ENCODE measurements around the gene GPR161.

DNA sequence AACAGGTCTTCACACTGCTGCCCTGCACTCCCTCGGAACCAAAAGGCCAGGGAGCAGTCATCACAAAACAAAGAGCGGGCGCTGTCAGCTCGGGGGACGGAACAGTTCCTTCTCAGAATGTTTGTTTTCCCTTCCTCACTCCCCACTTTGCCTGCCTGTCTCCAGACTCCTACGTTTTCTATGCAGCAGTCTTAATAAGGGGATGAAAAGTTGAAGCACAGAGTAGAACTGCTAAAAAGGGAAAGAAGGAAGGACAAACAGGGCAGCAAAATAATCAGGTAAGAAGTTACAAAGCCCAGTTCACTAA, 738 bp upstream of the GPR161 start:
- TF ChIP-seq, protein P1, sequence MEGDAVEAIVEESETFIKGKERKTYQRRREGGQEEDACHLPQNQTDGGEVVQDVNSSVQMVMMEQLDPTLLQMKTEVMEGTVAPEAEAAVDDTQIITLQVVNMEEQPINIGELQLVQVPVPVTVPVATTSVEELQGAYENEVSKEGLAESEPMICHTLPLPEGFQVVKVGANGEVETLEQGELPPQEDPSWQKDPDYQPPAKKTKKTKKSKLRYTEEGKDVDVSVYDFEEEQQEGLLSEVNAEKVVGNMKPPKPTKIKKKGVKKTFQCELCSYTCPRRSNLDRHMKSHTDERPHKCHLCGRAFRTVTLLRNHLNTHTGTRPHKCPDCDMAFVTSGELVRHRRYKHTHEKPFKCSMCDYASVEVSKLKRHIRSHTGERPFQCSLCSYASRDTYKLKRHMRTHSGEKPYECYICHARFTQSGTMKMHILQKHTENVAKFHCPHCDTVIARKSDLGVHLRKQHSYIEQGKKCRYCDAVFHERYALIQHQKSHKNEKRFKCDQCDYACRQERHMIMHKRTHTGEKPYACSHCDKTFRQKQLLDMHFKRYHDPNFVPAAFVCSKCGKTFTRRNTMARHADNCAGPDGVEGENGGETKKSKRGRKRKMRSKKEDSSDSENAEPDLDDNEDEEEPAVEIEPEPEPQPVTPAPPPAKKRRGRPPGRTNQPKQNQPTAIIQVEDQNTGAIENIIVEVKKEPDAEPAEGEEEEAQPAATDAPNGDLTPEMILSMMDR (conservative IDR thresholded peaks at IDR 0.05; ENCODE audit: low read depth in 2 of 2), result no peak
- TF ChIP-seq, protein P2, sequence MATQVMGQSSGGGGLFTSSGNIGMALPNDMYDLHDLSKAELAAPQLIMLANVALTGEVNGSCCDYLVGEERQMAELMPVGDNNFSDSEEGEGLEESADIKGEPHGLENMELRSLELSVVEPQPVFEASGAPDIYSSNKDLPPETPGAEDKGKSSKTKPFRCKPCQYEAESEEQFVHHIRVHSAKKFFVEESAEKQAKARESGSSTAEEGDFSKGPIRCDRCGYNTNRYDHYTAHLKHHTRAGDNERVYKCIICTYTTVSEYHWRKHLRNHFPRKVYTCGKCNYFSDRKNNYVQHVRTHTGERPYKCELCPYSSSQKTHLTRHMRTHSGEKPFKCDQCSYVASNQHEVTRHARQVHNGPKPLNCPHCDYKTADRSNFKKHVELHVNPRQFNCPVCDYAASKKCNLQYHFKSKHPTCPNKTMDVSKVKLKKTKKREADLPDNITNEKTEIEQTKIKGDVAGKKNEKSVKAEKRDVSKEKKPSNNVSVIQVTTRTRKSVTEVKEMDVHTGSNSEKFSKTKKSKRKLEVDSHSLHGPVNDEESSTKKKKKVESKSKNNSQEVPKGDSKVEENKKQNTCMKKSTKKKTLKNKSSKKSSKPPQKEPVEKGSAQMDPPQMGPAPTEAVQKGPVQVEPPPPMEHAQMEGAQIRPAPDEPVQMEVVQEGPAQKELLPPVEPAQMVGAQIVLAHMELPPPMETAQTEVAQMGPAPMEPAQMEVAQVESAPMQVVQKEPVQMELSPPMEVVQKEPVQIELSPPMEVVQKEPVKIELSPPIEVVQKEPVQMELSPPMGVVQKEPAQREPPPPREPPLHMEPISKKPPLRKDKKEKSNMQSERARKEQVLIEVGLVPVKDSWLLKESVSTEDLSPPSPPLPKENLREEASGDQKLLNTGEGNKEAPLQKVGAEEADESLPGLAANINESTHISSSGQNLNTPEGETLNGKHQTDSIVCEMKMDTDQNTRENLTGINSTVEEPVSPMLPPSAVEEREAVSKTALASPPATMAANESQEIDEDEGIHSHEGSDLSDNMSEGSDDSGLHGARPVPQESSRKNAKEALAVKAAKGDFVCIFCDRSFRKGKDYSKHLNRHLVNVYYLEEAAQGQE (IDR thresholded peaks at IDR 0.05; ENCODE audit: unreplicated experiment), result no peak
- TF ChIP-seq EZH2 (IDR thresholded peaks at IDR 0.05; ENCODE audit: low read depth, unreplicated experiment), result no peak
- TF ChIP-seq, protein P3, sequence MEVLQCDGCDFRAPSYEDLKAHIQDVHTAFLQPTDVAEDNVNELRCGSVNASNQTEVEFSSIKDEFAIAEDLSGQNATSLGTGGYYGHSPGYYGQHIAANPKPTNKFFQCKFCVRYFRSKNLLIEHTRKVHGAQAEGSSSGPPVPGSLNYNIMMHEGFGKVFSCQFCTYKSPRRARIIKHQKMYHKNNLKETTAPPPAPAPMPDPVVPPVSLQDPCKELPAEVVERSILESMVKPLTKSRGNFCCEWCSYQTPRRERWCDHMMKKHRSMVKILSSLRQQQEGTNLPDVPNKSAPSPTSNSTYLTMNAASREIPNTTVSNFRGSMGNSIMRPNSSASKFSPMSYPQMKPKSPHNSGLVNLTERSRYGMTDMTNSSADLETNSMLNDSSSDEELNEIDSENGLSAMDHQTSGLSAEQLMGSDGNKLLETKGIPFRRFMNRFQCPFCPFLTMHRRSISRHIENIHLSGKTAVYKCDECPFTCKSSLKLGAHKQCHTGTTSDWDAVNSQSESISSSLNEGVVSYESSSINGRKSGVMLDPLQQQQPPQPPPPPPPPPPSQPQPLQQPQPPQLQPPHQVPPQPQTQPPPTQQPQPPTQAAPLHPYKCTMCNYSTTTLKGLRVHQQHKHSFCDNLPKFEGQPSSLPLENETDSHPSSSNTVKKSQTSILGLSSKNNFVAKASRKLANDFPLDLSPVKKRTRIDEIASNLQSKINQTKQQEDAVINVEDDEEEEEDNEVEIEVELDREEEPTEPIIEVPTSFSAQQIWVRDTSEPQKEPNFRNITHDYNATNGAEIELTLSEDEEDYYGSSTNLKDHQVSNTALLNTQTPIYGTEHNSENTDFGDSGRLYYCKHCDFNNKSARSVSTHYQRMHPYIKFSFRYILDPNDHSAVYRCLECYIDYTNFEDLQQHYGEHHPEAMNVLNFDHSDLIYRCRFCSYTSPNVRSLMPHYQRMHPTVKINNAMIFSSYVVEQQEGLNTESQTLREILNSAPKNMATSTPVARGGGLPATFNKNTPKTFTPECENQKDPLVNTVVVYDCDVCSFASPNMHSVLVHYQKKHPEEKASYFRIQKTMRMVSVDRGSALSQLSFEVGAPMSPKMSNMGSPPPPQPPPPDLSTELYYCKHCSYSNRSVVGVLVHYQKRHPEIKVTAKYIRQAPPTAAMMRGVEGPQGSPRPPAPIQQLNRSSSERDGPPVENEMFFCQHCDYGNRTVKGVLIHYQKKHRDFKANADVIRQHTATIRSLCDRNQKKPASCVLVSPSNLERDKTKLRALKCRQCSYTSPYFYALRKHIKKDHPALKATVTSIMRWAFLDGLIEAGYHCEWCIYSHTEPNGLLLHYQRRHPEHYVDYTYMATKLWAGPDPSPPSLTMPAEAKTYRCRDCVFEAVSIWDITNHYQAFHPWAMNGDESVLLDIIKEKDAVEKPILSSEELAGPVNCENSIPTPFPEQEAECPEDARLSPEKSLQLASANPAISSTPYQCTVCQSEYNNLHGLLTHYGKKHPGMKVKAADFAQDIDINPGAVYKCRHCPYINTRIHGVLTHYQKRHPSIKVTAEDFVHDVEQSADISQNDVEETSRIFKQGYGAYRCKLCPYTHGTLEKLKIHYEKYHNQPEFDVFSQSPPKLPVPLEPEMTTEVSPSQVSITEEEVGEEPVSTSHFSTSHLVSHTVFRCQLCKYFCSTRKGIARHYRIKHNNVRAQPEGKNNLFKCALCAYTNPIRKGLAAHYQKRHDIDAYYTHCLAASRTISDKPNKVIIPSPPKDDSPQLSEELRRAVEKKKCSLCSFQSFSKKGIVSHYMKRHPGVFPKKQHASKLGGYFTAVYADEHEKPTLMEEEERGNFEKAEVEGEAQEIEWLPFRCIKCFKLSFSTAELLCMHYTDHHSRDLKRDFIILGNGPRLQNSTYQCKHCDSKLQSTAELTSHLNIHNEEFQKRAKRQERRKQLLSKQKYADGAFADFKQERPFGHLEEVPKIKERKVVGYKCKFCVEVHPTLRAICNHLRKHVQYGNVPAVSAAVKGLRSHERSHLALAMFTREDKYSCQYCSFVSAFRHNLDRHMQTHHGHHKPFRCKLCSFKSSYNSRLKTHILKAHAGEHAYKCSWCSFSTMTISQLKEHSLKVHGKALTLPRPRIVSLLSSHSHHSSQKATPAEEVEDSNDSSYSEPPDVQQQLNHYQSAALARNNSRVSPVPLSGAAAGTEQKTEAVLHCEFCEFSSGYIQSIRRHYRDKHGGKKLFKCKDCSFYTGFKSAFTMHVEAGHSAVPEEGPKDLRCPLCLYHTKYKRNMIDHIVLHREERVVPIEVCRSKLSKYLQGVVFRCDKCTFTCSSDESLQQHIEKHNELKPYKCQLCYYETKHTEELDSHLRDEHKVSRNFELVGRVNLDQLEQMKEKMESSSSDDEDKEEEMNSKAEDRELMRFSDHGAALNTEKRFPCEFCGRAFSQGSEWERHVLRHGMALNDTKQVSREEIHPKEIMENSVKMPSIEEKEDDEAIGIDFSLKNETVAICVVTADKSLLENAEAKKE (CRISPR knock-in tag; IDR thresholded peaks at IDR 0.05), result no peak
